Transverse colon (tissue), 4 donors: ENCODE measurements around the gene ZKSCAN1. TPM values are rescaled to one million over a fixed set of nuclear protein-coding genes. Genes with fewer than 3 reads are reported as not detected.
"Not testable (repeated sequence)": the region's sequence is repeated elsewhere in the genome, so short reads cannot be mapped to it uniquely, and the experiment has no call there.

Experiments used
- DNase-seq: peaks from one replicate; pipeline ENCODE4 v3.0.0-alpha.2; 2019
- H3K27ac ChIP-seq, 4 donors: fragments of 200-600 bp; sonication (generic); 2 replicates each; pipeline ENCODE4 v1.5.1; 2016 to 2018; ENCODE audit warnings: inconsistent platforms in 4 of 4
- H3K27me3 ChIP-seq: fragments of 200-600 bp; sonication (generic); 2 replicates; pipeline ENCODE4 v1.5.1; 2017; ENCODE audit warnings: inconsistent platforms
- H3K36me3 ChIP-seq, 4 donors: fragments of 200-600 bp; sonication (generic); 2 replicates each; pipeline ENCODE4 v1.5.1; 2017 to 2019; ENCODE audit warnings: inconsistent platforms in 4 of 4
- H3K4me1 ChIP-seq, 4 donors: fragments of 200-600 bp; sonication (generic); 2 replicates each; pipeline ENCODE4 v1.5.1; 2017 to 2020; ENCODE audit warnings: inconsistent platforms in 4 of 4
- H3K4me3 ChIP-seq, 4 donors: fragments of 200-600 bp; sonication (generic); 1 replicate in 1 of 4; 2 replicates in 3 of 4; pipeline versions ENCODE4 v1.5.1 to v1.6.1; 2017 to 2019; ENCODE audit warnings: inconsistent platforms in 4 of 4
- H3K9me3 ChIP-seq, 2 donors: fragments of 200-600 bp; sonication (generic); 2 replicates each; pipeline ENCODE4 v1.5.1; 2017 to 2019; ENCODE audit warnings: inconsistent platforms in 2 of 2
- CTCF ChIP-seq, 5 experiments: fragments of 200-600 bp in 3 of 5; fragments of 450-650 bp in 2 of 5; sonication (generic) in 3 of 5; IDR thresholded peaks; 1 replicate in 2 of 5; 2 replicates in 3 of 5; pipeline ENCODE4 v1.5.1; 2016 to 2017; ENCODE audit warnings: antibody characterized with exemption in 5 of 5, inconsistent platforms in 3 of 5, mild to moderate bottlenecking in 2 of 5, moderate library complexity in 1 of 5
- EP300 ChIP-seq: sonication (generic); formaldehyde crosslinking; IDR thresholded peaks from one replicate; pipeline ENCODE4 v1.6.1; 2017; ENCODE audit warnings: antibody characterized with exemption, low read depth
- POLR2A ChIP-seq: fragments of 450-650 bp; IDR thresholded peaks from one replicate; pipeline ENCODE4 v1.6.1; 2016; ENCODE audit warnings: antibody characterized with exemption, mild to moderate bottlenecking, moderate library complexity
- POLR2AphosphoS5 ChIP-seq, 3 donors: sonication (generic); formaldehyde crosslinking; IDR thresholded peaks; one replicate each; pipeline ENCODE4 v1.6.1; 2016; ENCODE audit warnings: antibody characterized with exemption in 3 of 3
- WGBS, 2 donors: methylation state at CpG; one replicate each; pipeline ENCODE4 v1.1.5; 2018; ENCODE audit warnings: low coverage in 1 of 2; 5-methylcytosine and 5-hydroxymethylcytosine counted together
- in situ Hi-C, 4 donors: fragments of 200-750 bp; cut with MboI; loops; one replicate each; pipeline versions ENCODE4 v1.15.0 to v1.15.1; 2017; ENCODE audit warnings: low sequenced_read_pairs in 3 of 4, low pct_ligation_motif_present in 1 of 4, low pct_unique_long_range_greater_than_20kb in 1 of 4
- intact Hi-C: fragments of 100-400 bp; cut with DNase I; formaldehyde crosslinking; loops from one replicate; pipeline ENCODE4 v1.15.1; 2023; ENCODE audit warnings: low total_unique reads
- total RNA-seq, 4 donors: library from RNA; depleted of rRNA; stranded (reverse); fragments of >200 nt; gene quantifications; one replicate each; pipeline ENCODE4 v1.1.0, GENCODE V29; 2016

Gene ZKSCAN1
- total RNA-seq, 4 donors from 2014 or later = 63.1 to 97.5 (median 84.5) TPM

GRCh38 chr7:100010901-100011300 is 4.5 kb upstream of the ZKSCAN1 start:
- 65 to 94% methylated on average over 2 of the region's 2 CpGs for WGBS, 2 donors
- intact Hi-C loops (no loop called here), in situ Hi-C loops (no loop called here)
- TF ChIP-seq POLR2A (no peak), CTCF (IDR thresholded peaks at IDR 0.05) (no peak), POLR2AphosphoS5 (IDR thresholded peaks at IDR 0.05) (no peak), EP300 (no peak)
- Histone ChIP-seq H3K4me3 (no peak overlapping the region), H3K27ac (no peak overlapping the region), H3K36me3 (no peaks in the 10 kb centered on the region), H3K27me3 (no peaks in the 10 kb centered on the region), H3K9me3 (no peaks in the 10 kb centered on the region), H3K4me1 (peaks cover 2 to 19% (median 5%) of the 10 kb centered on the region in 4 donors)
- no peak for DNase-seq

- no peak for DNase-seq
- Histone ChIP-seq H3K36me3 (no peaks in the 10 kb centered on the region), H3K9me3 (no peaks in the 10 kb centered on the region), H3K4me3 (no peak overlapping the region), H3K27ac (no peak overlapping the region), H3K4me1 (peaks cover 3 to 21% (median 7%) of the 10 kb centered on the region in 4 donors), H3K27me3 (no peaks in the 10 kb centered on the region)
- in situ Hi-C loops = no loop called here
- intact Hi-C loops = no loop called here
- WGBS, 2 donors = 69 to 80% methylated on average over 3 of the region's 3 CpGs
- TF ChIP-seq EP300 (no peak), POLR2AphosphoS5 (IDR thresholded peaks at IDR 0.05) (no peak), POLR2A (no peak), CTCF (IDR thresholded peaks at IDR 0.05) (no peak)
These were observed 3.9 kb upstream of the ZKSCAN1 start for GRCh38 chr7:100011516-100011915.

- WGBS, 2 donors = 69 to 93% methylated on average over 3 to 14 of the region's 14 CpGs
- H3K9me3 ChIP-seq, in situ Hi-C loops, H3K36me3 ChIP-seq, intact Hi-C loops, H3K27me3 ChIP-seq, H3K4me3 ChIP-seq, DNase-seq: not testable (repeated sequence)
- H3K4me1 ChIP-seq = peaks cover 11 to 32% (median 18%) of the 10 kb centered on the region in 4 donors
- H3K27ac ChIP-seq = peak overlapping the region in 1 of 4 donors; percentile 32
These were observed 2.7 kb upstream of the ZKSCAN1 start for GRCh38 chr7:100012385-100013327.

- no peak overlapping the region for H3K4me3 ChIP-seq
- no peaks in the 10 kb centered on the region for H3K27me3 ChIP-seq
- H3K36me3 ChIP-seq = no peaks in the 10 kb centered on the region
- DNase-seq = no peak
- WGBS, 2 donors = 64 to 65% methylated on average over 2 to 3 of the region's 3 CpGs
- no peaks in the 10 kb centered on the region for H3K9me3 ChIP-seq
- intact Hi-C loops (no loop called here), in situ Hi-C loops (no loop called here)
- no peak for TF ChIP-seq POLR2AphosphoS5 (IDR thresholded peaks at IDR 0.05)
- no peak for TF ChIP-seq POLR2A
- TF ChIP-seq CTCF (IDR thresholded peaks at IDR 0.05) = no peak
- no peak for TF ChIP-seq EP300
- H3K4me1 ChIP-seq = peaks cover 17 to 39% (median 24%) of the 10 kb centered on the region in 4 donors
- peak overlapping the region in 1 of 4 donors; percentile 32 for H3K27ac ChIP-seq
These were observed 2.1 kb upstream of the ZKSCAN1 start for GRCh38 chr7:100013328-100013676.
